CD4-positive, alpha-beta T cell (primary cell): ENCODE results near the gene HIBCH. TPM values are rescaled to one million over a fixed set of nuclear protein-coding genes. Genes with fewer than 3 reads are reported as not detected.

Experiments used
- ATAC-seq: fragments of 200-7000 bp; cut with Tn5 transposase; one replicate; pipeline ENCODE4 v1.10.0; 2022; ENCODE audit warnings: mild to moderate bottlenecking; ENCODE audit not compliant: poor library complexity
- CTCF ChIA-PET: fragments of 350-600 bp; sonication (Branson Sonifier 250); formaldehyde crosslinking; loops from one replicate; lab custom pipeline; 2021; ENCODE audit warnings: antibody characterized with exemption, inconsistent platforms; lab: Charles Lee
- POLR2A ChIA-PET: fragments of 350-600 bp; sonication (Branson Sonifier 250); formaldehyde crosslinking; loops from one replicate; lab custom pipeline; 2021; ENCODE audit warnings: antibody characterized with exemption, inconsistent platforms; lab: Charles Lee
- DNase-seq, 14 experiments: peaks; one replicate each; pipeline ENCODE4 v3.0.0-alpha.2; 2013 to 2020; ENCODE audit warnings: mixed read lengths in 2 of 14
- H3K27ac ChIP-seq, 2 donors: one replicate each; pipeline versions ENCODE4 v1.5.1 to v1.7.0; 2013; ENCODE audit warnings: low read length in 2 of 2, low read depth in 1 of 2, mild to moderate bottlenecking in 1 of 2
- H3K27me3 ChIP-seq, 2 experiments: 1 replicate in 1 of 2; 2 replicates in 1 of 2; pipeline versions ENCODE4 v1.6.1 to v1.7.0; 2013; ENCODE audit warnings: low read length in 2 of 2, control low read depth in 1 of 2, mild to moderate bottlenecking in 1 of 2, moderate library complexity in 1 of 2; ENCODE audit not compliant: insufficient read depth in 2 of 2, control insufficient read depth in 1 of 2
- H3K36me3 ChIP-seq: one replicate; pipeline ENCODE4 v1.6.1; 2013; ENCODE audit warnings: low read length, control low read depth; ENCODE audit not compliant: insufficient read depth
- H3K4me1 ChIP-seq: one replicate; pipeline ENCODE4 v1.6.1; 2013; ENCODE audit warnings: low read length, control low read depth; ENCODE audit not compliant: insufficient read depth
- H3K4me3 ChIP-seq: one replicate; pipeline ENCODE4 v1.5.1; 2013; ENCODE audit warnings: mild to moderate bottlenecking, low read length, moderate library complexity
- H3K9me3 ChIP-seq, 2 experiments: 1 replicate in 1 of 2; 2 replicates in 1 of 2; pipeline versions ENCODE4 v1.6.1 to v1.7.0; 2013; ENCODE audit warnings: low read length in 2 of 2, mild to moderate bottlenecking in 2 of 2, control low read depth in 1 of 2, moderate library complexity in 1 of 2; ENCODE audit not compliant: control insufficient read depth in 1 of 2, insufficient read depth in 1 of 2
- H3K27ac Mint-ChIP-seq: one replicate; pipeline ENCODE4 v1.8.0; 2020; ENCODE audit warnings: mixed read lengths
- H3K27me3 Mint-ChIP-seq: one replicate; pipeline ENCODE4 v1.8.0; 2021; ENCODE audit warnings: mixed read lengths
- H3K36me3 Mint-ChIP-seq: one replicate; pipeline ENCODE4 v1.8.0; 2021; ENCODE audit warnings: low read depth, mixed read lengths
- H3K4me1 Mint-ChIP-seq: one replicate; pipeline ENCODE4 v1.8.0; 2021; ENCODE audit warnings: low read depth, mixed read lengths
- H3K4me3 Mint-ChIP-seq: one replicate; pipeline ENCODE4 v1.8.0; 2020; ENCODE audit warnings: mild to moderate bottlenecking, mixed read lengths
- H3K9me3 Mint-ChIP-seq: one replicate; pipeline ENCODE4 v1.8.0; 2020; ENCODE audit warnings: mixed read lengths
- intact Hi-C, 2 experiments: fragments of 100-400 bp; cut with DNase I in 1 of 2; cut with micrococcal nuclease in 1 of 2; formaldehyde crosslinking; loops; one replicate each; pipeline versions ENCODE4 v1.15.1 to v1.9.0; 2023 to 2025; cut with DNase I, micrococcal nuclease
- total RNA-seq, 174 experiments: library from RNA in 2 of 174; stranded (reverse) in 2 of 174; gene quantifications; one replicate each; pipeline ENCODE4 v1.2.3 and lab custom pipeline; 2021 to 2026
- TF ChIP-seq, protein P1 (sequence below): fragments of 200-600 bp; IDR thresholded peaks from one replicate; pipeline ENCODE4 v1.8.0; 2022; ENCODE audit warnings: antibody characterized with exemption, mild to moderate bottlenecking

The HIBCH gene
- total RNA-seq, 2 experiments from 2014 or later, result 3.5 to 7.1 TPM

DNA sequence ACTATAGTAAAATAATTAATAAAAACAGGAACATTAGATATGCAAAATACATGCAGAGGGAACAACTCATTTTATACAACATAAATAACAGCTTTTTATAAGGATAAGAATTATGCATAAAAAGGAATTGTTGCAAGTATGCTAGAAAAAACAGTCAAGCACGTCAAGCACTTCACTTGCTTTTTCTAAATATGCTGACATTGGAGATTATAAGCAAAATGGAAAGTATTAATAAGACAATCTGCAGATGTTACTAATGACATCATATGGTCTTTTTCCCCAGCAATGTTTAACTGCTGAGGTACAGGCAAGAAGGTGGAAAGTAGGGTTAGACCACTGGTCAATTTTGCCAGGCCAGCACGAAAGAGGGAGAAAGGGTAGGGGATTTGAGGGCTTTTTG, 111.7 kb downstream of the HIBCH start:
- intact Hi-C loops, result no loop called here
- peaks cover 32% of the 10 kb centered on the region for H3K36me3 Mint-ChIP-seq
- no peaks in the 10 kb centered on the region for H3K4me1 Mint-ChIP-seq

DNA sequence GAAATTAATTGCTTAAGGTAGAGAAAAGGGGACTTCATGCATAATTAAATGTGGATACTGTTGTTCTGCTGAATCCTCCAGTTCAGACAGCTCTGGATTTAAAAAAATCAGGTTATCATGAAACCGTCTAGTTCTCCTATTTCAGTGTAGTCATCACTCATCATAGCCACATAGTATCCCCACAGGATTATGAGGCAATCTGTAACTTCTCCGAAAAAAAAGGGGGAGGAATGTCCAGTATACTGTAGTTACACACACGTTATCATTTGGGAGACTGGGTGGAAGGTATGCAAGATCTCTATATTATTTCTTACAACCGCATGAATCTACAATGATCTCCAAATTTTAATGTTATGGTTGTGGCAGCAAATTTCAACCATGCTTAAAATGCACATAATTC, 114.0 kb downstream of the HIBCH start:
- CTCF ChIA-PET, result no interaction called here
- TF ChIP-seq, protein P1, sequence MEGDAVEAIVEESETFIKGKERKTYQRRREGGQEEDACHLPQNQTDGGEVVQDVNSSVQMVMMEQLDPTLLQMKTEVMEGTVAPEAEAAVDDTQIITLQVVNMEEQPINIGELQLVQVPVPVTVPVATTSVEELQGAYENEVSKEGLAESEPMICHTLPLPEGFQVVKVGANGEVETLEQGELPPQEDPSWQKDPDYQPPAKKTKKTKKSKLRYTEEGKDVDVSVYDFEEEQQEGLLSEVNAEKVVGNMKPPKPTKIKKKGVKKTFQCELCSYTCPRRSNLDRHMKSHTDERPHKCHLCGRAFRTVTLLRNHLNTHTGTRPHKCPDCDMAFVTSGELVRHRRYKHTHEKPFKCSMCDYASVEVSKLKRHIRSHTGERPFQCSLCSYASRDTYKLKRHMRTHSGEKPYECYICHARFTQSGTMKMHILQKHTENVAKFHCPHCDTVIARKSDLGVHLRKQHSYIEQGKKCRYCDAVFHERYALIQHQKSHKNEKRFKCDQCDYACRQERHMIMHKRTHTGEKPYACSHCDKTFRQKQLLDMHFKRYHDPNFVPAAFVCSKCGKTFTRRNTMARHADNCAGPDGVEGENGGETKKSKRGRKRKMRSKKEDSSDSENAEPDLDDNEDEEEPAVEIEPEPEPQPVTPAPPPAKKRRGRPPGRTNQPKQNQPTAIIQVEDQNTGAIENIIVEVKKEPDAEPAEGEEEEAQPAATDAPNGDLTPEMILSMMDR, result no peak
- H3K27me3 Mint-ChIP-seq, result no peaks in the 10 kb centered on the region
- no peak overlapping the region for H3K27ac Mint-ChIP-seq
- no peak for DNase-seq
- no peaks in the 10 kb centered on the region for H3K4me1 ChIP-seq
- H3K4me3 Mint-ChIP-seq, result no peak overlapping the region
- POLR2A ChIA-PET, result no interaction called here
- H3K4me1 Mint-ChIP-seq, result no peaks in the 10 kb centered on the region
- peaks cover 51% of the 10 kb centered on the region for H3K36me3 Mint-ChIP-seq
- ATAC-seq, result no peak
- no peaks in the 10 kb centered on the region for H3K9me3 Mint-ChIP-seq
- intact Hi-C loops, result no loop called here
- H3K36me3 ChIP-seq, result peaks cover 8% of the 10 kb centered on the region
- no peak overlapping the region for H3K4me3 ChIP-seq
- H3K9me3 ChIP-seq, result no peaks in the 10 kb centered on the region
- no peak overlapping the region for H3K27ac ChIP-seq
- no peaks in the 10 kb centered on the region for H3K27me3 ChIP-seq

More for the DNA sequence above, 111.7 kb downstream of the HIBCH start:
- no peaks in the 10 kb centered on the region for H3K9me3 Mint-ChIP-seq
- POLR2A ChIA-PET, result no interaction called here
- no peak overlapping the region for H3K4me3 Mint-ChIP-seq
- TF ChIP-seq, protein P1, result no peak
- no peak overlapping the region for H3K27ac ChIP-seq
- DNase-seq (no peak), ATAC-seq (no peak)
- H3K27me3 Mint-ChIP-seq, result no peaks in the 10 kb centered on the region
- CTCF ChIA-PET, result no interaction called here
- H3K4me1 ChIP-seq, result no peaks in the 10 kb centered on the region
- no peak overlapping the region for H3K4me3 ChIP-seq
- H3K27me3 ChIP-seq, result no peaks in the 10 kb centered on the region
- H3K9me3 ChIP-seq, result no peaks in the 10 kb centered on the region
- peaks cover 21% of the 10 kb centered on the region for H3K36me3 ChIP-seq
- H3K27ac Mint-ChIP-seq, result no peak overlapping the region

DNA sequence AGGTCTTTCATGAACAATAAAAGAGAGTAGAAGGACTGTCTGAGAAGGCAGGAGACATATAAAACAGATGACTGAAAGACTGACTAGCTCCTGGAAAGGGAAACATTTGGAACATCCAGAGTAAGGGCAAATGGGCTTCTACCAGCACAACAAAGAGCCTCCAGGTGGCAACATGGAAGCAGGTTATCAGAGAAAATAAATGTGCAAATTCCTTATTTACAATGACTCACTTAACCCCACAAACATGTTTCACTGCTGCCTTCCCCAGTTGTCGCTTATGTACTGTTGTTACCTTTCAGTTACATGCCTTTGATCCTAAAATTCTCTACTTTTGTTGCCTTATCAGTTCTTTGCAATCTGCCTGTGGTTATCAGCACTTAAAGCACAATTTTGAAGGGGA, 117.0 kb downstream of the HIBCH start:
- POLR2A ChIA-PET, result interaction anchor here (0.5 kb wide), 1 partner anchor 278 kb away, joined by 3 read pairs; no protein-coding TSS in a partner anchor
- H3K36me3 Mint-ChIP-seq, result peaks cover 79% of the 10 kb centered on the region
- TF ChIP-seq, protein P1, result no peak
- H3K4me3 Mint-ChIP-seq, result no peak overlapping the region
- Histone ChIP-seq H3K9me3 (no peaks in the 10 kb centered on the region), H3K27me3 (no peaks in the 10 kb centered on the region), H3K36me3 (peaks cover 12% of the 10 kb centered on the region), H3K27ac (no peak overlapping the region), H3K4me1 (no peaks in the 10 kb centered on the region), H3K4me3 (no peak overlapping the region)
- H3K4me1 Mint-ChIP-seq, result no peaks in the 10 kb centered on the region
- DNase-seq, result no peak
- H3K27me3 Mint-ChIP-seq, result no peaks in the 10 kb centered on the region
- no peaks in the 10 kb centered on the region for H3K9me3 Mint-ChIP-seq
- no peak overlapping the region for H3K27ac Mint-ChIP-seq
- CTCF ChIA-PET, result no interaction called here
- intact Hi-C loops, result no loop called here
- no peak for ATAC-seq
